Right cardiac atrium (tissue), 5 donors: Measurements from ENCODE around the gene ACACA. TPM values are rescaled to one million over a fixed set of nuclear protein-coding genes. Genes with fewer than 3 reads are reported as not detected.
"Not testable (repeated sequence)": the region's sequence is repeated elsewhere in the genome, so short reads cannot be mapped to it uniquely, and the experiment has no call there.

Source experiments
- ATAC-seq, 2 donors: fragments of 200-7000 bp; cut with Tn5 transposase; one replicate each; pipeline versions ENCODE4 v1.8.0 to v1.9.1; 2020; ENCODE audit warnings: moderate library complexity in 2 of 2, mild to moderate bottlenecking in 1 of 2
- DNase-seq, 3 donors: peaks; one replicate each; pipeline ENCODE4 v3.0.0-alpha.2; 2020
- H3K27ac ChIP-seq: one replicate; pipeline ENCODE4 v1.5.1; 2013; ENCODE audit warnings: mild to moderate bottlenecking, low read length, control low read depth, moderate library complexity
- H3K27me3 ChIP-seq: one replicate; pipeline ENCODE4 v1.6.1; 2013; ENCODE audit not compliant: control insufficient read depth, insufficient read depth
- H3K4me1 ChIP-seq: one replicate; pipeline ENCODE4 v1.6.1; 2013; ENCODE audit warnings: low read length; ENCODE audit not compliant: control insufficient read depth, insufficient read depth
- H3K4me3 ChIP-seq: one replicate; pipeline ENCODE4 v1.5.1; 2013; ENCODE audit warnings: low read length, control low read depth
- H3K9me3 ChIP-seq: one replicate; pipeline ENCODE4 v1.6.1; 2013; ENCODE audit warnings: low read length; ENCODE audit not compliant: control insufficient read depth
- WGBS: extraction: QIAGEN DNeasy Blood & Tissue Kit; methylation state at CpG from one replicate; pipeline ENCODE4 v1.1.7; 2013; 5-methylcytosine and 5-hydroxymethylcytosine counted together
- intact Hi-C, 4 donors: fragments of 100-400 bp; cut with DNase I; formaldehyde crosslinking; loops; one replicate each; pipeline versions ENCODE4 v1.11.0 to v1.14.0; 2022 to 2023
- polyA plus RNA-seq: library from polyadenylated mRNA; stranded (reverse); fragments of 200-250 nt; gene quantifications from one replicate; pipeline ENCODE4 v1.2.3, GENCODE V29; 2013
- total RNA-seq, 4 donors: library from RNA; stranded (reverse); fragmentation: NEBNext Ultra II Directional; extraction: Animal tissue kit (Norgen Biotek cat#: 25700); gene quantifications; one replicate each; pipeline ENCODE4 v1.2.1, GENCODE V29; 2021
- donor health status: healthy with polysubstance abuse.
- donor health status: DM: no; HTN: yes; CAD: no.
- donor health status: DM: no; HTN: no; CAD: no.
- donor health status: DM: no; HTN: yes; CAD: no; lungs with severe emphysema.
- donor health status: DM: yes; HTN: yes; CAD: no.

The ACACA gene
- total and polyA plus RNA-seq, 5 donors: 8.9 to 24.8 (median 20.5) TPM

GRCh38 chr17:37081287-37081686 lies 325.3 kb downstream of the ACACA start:
- 50% methylated on average over 5 of the region's 5 CpGs for WGBS
- no peak overlapping the region for H3K27ac ChIP-seq

GRCh38 chr17:37079735-37080134 lies 326.9 kb downstream of the ACACA start:
- WGBS: 95% methylated on average over 1 of the region's 1 CpG
- no peak overlapping the region for H3K27ac ChIP-seq
- no peaks in the 10 kb centered on the region for H3K4me1 ChIP-seq
- H3K4me3 ChIP-seq: no peak overlapping the region
- DNase-seq (no peak), ATAC-seq (no peak)
- no peaks in the 10 kb centered on the region for H3K27me3 ChIP-seq
- intact Hi-C loops: no loop called here
- H3K9me3 ChIP-seq: no peaks in the 10 kb centered on the region

More at GRCh38 chr17:37081287-37081686, 325.3 kb downstream of the ACACA start:
- H3K27me3 ChIP-seq: no peaks in the 10 kb centered on the region
- H3K4me1 ChIP-seq: no peaks in the 10 kb centered on the region
- DNase-seq: no peak
- no peak overlapping the region for H3K4me3 ChIP-seq
- H3K9me3 ChIP-seq: no peaks in the 10 kb centered on the region
- intact Hi-C loops: no loop called here
- ATAC-seq: no peak

- intact Hi-C loops: no loop called here
- no peak for DNase-seq
- Histone ChIP-seq H3K4me1 (no peaks in the 10 kb centered on the region), H3K9me3 (no peaks in the 10 kb centered on the region), H3K27me3 (no peaks in the 10 kb centered on the region), H3K4me3 (no peak overlapping the region), H3K27ac (no peak overlapping the region)
- ATAC-seq: no peak
- WGBS: 95% methylated on average over 2 of the region's 2 CpGs
Measured at GRCh38 chr17:37079065-37079708, 327.4 kb downstream of the ACACA start.

- H3K27me3 ChIP-seq, intact Hi-C loops, H3K4me1 ChIP-seq, ATAC-seq, H3K27ac ChIP-seq, H3K9me3 ChIP-seq, H3K4me3 ChIP-seq, DNase-seq: not testable (repeated sequence)
- WGBS: 84% methylated on average over 3 of the region's 3 CpGs
Measured at GRCh38 chr17:37073464-37073863, 333.2 kb downstream of the ACACA start.

GRCh38 chr17:37069087-37069486 lies 337.5 kb downstream of the ACACA start:
- Histone ChIP-seq H3K9me3 (no peaks in the 10 kb centered on the region), H3K4me1 (no peaks in the 10 kb centered on the region), H3K27ac (no peak overlapping the region), H3K27me3 (no peaks in the 10 kb centered on the region), H3K4me3 (no peak overlapping the region)
- intact Hi-C loops: no loop called here
- ATAC-seq (no peak), DNase-seq (no peak)
- 87% methylated on average over 3 of the region's 3 CpGs for WGBS

- Histone ChIP-seq H3K27ac (no peak overlapping the region), H3K9me3 (no peaks in the 10 kb centered on the region), H3K27me3 (no peaks in the 10 kb centered on the region), H3K4me3 (no peak overlapping the region), H3K4me1 (no peaks in the 10 kb centered on the region)
- intact Hi-C loops: no loop called here
- ATAC-seq (no peak), DNase-seq (no peak)
- 48% methylated on average over 10 of the region's 10 CpGs for WGBS
Measured at GRCh38 chr17:37068266-37068665, 338.4 kb downstream of the ACACA start.

- no peak overlapping the region for H3K27ac ChIP-seq
- WGBS: 60% methylated on average over 13 of the region's 13 CpGs
- DNase-seq (peak in 2 of 3 donors; percentile 55 to 72), ATAC-seq (peak; percentile 32 to 67)
- H3K4me1 ChIP-seq: no peaks in the 10 kb centered on the region
- H3K4me3 ChIP-seq: no peak overlapping the region
- H3K9me3 ChIP-seq: no peaks in the 10 kb centered on the region
- intact Hi-C loops: no loop called here
- H3K27me3 ChIP-seq: no peaks in the 10 kb centered on the region
Measured at GRCh38 chr17:37067555-37068111, 339.0 kb downstream of the ACACA start.

GRCh38 chr17:37066322-37067255 lies 340.0 kb downstream of the ACACA start:
- Histone ChIP-seq H3K27ac (no peak overlapping the region), H3K9me3 (no peaks in the 10 kb centered on the region), H3K4me3 (no peak overlapping the region), H3K4me1 (no peaks in the 10 kb centered on the region), H3K27me3 (no peaks in the 10 kb centered on the region)
- WGBS: 49% methylated on average over 25 of the region's 25 CpGs
- DNase-seq (no peak), ATAC-seq (no peak)
- intact Hi-C loops: no loop called here

- no peak for ATAC-seq
- no peak for DNase-seq
- Histone ChIP-seq H3K4me1 (no peaks in the 10 kb centered on the region), H3K27me3 (no peaks in the 10 kb centered on the region), H3K27ac (no peak overlapping the region), H3K4me3 (no peak overlapping the region), H3K9me3 (no peaks in the 10 kb centered on the region)
- 44% methylated on average over 23 of the region's 23 CpGs for WGBS
- intact Hi-C loops: no loop called here
Measured at GRCh38 chr17:37065486-37066321, 340.9 kb downstream of the ACACA start.

GRCh38 chr17:37064956-37065355 lies 341.7 kb downstream of the ACACA start:
- H3K27ac ChIP-seq: no peak overlapping the region
- H3K9me3 ChIP-seq: no peaks in the 10 kb centered on the region
- H3K4me3 ChIP-seq: no peak overlapping the region
- WGBS: 82% methylated on average over 8 of the region's 8 CpGs
- no peaks in the 10 kb centered on the region for H3K4me1 ChIP-seq
- no peaks in the 10 kb centered on the region for H3K27me3 ChIP-seq
- DNase-seq (no peak), ATAC-seq (no peak)
- intact Hi-C loops: no loop called here
